Fibroblast of villous mesenchyme (primary cell): Measurements from ENCODE around the gene DHX15. TPM values are rescaled to one million over a fixed set of nuclear protein-coding genes. Genes with fewer than 3 reads are reported as not detected.
A peak's percentile ranks its signal among the peaks of the same experiment; 100 is the strongest.

Source experiments
- DNase-seq: peaks from one replicate; pipeline ENCODE4 v3.0.0-alpha.2; 2010; ENCODE audit warnings: low read depth
- H3K4me3 ChIP-seq: 2 replicates; pipeline ENCODE4 v1.5.1; 2011; ENCODE audit warnings: low read depth, mild to moderate bottlenecking, low read length
- total RNA-seq: library from RNA; depleted of rRNA; stranded (reverse); fragments of >200 nt; gene quantifications from 2 replicates; pipeline ENCODE4 v1.2.3, GENCODE V29; 2012
- TF ChIP-seq, protein P1 (sequence below): IDR thresholded peaks from 2 replicates; pipeline ENCODE4 v1.5.1; 2012; ENCODE audit warnings: low read depth, mild to moderate bottlenecking, low read length; ENCODE audit not compliant: insufficient read depth

DHX15 gene
- total RNA-seq, 1 donor = 180 TPM

DNA sequence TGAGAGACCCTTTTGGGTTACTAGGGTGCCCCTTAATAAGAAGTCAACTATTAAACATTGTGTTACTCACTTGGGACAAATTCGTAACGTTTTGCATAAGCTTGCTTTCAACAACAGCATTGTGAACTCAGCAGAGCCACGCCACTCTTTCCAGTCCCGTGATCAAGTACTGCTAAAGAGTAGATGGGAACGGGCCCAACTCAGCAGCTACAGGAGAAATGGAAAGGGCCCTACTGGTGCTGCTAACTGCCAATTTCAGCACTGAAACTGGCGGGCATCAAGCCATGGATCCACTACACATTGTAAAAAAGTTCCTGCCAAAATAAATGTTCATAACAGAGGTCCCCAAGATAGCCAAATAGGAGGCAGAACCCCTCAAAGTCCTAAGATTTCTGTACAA, 19.0 kb upstream of the DHX15 start:
- TF ChIP-seq, protein P1, sequence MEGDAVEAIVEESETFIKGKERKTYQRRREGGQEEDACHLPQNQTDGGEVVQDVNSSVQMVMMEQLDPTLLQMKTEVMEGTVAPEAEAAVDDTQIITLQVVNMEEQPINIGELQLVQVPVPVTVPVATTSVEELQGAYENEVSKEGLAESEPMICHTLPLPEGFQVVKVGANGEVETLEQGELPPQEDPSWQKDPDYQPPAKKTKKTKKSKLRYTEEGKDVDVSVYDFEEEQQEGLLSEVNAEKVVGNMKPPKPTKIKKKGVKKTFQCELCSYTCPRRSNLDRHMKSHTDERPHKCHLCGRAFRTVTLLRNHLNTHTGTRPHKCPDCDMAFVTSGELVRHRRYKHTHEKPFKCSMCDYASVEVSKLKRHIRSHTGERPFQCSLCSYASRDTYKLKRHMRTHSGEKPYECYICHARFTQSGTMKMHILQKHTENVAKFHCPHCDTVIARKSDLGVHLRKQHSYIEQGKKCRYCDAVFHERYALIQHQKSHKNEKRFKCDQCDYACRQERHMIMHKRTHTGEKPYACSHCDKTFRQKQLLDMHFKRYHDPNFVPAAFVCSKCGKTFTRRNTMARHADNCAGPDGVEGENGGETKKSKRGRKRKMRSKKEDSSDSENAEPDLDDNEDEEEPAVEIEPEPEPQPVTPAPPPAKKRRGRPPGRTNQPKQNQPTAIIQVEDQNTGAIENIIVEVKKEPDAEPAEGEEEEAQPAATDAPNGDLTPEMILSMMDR = no peak
- DNase-seq = no peak
- H3K4me3 ChIP-seq = no peak overlapping the region

DNA sequence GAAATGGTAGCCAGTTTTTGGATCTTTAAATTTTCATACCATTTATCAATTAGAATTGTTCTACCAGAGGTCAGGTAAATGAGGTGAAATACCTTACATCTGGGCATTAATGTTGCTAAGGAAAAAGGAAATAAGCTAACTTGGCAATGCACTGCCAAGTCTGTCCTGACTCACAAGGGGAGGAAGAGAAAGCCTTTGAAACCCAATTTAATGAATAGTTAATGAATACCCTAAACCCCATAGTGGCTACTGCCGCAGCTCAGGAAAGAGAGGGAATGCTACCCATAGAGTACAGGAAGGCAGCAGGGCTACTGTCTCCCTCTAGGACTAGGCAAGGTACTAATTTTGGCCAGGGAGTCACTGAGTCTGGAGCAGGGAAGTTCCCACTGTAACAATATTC, 16.8 kb upstream of the DHX15 start:
- no peak overlapping the region for H3K4me3 ChIP-seq
- TF ChIP-seq, protein P1 = no peak
- DNase-seq = no peak

DNA sequence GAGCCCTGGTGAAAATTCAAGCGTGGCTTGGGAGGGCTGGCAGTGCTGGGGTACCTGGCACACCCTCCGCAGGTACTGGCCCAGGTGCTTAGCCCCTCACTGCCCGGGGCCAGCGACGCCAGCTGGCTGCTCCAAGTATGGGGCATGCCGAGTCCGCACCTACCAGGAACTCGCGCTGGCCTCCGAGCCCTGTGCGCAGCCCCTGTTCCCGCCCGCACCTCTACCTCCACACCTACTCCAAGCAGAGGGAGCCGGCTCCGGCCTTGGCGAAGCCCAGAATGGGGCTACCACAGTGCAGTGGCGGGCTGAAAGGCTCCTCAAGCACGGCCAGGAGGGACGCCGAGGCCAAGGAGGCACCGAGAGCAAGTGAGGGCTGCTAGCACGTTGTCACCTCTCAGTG, 14.9 kb upstream of the DHX15 start:
- TF ChIP-seq, protein P1 = no peak
- no peak for DNase-seq

DNA sequence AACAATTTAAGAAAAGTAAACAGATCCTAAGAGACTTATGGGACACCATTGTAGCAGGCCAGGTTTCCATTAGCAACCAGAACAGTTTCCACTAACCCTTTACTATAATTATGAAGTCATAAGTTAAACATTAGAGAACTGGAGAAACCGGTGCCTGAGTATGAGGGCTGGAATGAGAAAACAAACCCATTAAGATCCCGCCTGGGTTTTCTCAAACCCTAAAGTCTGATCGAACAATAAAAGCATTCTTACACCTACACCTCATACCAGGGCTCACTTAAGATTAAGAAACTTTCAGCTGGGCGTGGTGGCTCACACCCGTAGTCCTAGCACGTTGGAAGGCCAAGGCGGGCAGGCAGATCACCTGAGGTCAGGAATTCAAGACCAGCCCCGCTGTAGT, 13.7 kb upstream of the DHX15 start:
- DNase-seq = peak; percentile 62
- TF ChIP-seq, protein P1 = no peak
- no peak overlapping the region for H3K4me3 ChIP-seq

More for the DNA sequence above, 14.9 kb upstream of the DHX15 start:
- H3K4me3 ChIP-seq = no peak overlapping the region

DNA sequence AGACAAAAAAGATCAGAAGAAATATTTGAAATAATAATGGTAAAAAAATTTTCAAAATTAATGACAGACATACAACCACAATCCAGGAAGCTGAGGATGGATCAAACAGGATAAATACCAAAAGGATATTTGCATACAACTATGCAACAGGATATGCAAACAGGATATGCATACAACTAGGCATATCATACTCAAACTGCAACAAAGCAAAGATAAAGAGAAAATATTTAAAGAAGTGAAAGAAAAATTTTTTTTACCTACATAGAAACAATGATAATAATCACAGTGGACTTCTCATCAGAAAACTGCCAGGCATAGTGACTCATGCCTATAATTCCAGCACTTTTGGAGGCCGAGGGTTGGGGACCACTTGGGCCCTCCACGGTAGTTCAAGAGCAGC, 11.3 kb upstream of the DHX15 start:
- TF ChIP-seq, protein P1 = no peak
- DNase-seq = no peak

DNA sequence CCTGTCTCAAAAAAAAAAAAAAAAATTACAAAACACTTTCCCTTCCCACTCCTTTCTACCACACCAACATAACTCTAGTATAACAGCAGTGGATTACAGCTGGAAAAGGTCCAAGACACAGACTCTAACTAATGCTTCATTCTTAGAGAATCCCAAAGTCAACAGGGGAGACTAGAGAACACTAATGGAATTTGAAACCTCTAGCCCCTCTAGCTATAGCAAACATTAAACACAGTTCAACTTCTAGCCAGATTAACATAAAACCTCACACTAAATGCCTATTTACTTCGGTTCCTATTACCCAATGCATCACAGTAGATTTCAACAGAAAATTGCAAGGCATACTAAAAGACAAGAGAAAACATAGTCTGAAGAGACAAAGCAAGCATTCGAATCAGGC, 10.5 kb upstream of the DHX15 start:
- DNase-seq = peak; percentile 38
- H3K4me3 ChIP-seq = no peak overlapping the region
- TF ChIP-seq, protein P1 = no peak

More for the DNA sequence above, 11.3 kb upstream of the DHX15 start:
- no peak overlapping the region for H3K4me3 ChIP-seq

DNA sequence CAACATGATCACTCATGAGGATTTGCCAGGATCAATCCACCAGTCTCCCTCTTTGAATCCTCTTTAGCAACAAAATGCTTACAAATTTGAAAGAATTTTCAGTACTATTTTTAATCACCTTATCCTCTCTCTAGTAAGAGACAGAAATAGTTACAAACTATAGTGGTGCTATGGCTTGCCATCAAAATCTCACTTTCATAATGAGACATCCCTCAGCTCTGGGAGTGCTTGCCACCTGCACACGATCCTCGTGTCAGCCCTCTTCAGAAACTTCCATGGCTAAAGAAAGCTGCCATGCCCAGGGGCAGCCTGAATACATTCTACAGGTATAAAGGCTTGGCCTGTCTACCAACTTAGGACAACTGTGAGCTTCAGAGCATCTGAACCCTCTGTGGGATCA, 5.1 kb upstream of the DHX15 start:
- H3K4me3 ChIP-seq = no peak overlapping the region
- TF ChIP-seq, protein P1 = no peak
- no peak for DNase-seq
